HG03571 (cell line): ENCODE data around the gene TSPAN31.
"Not testable (repeated sequence)": the region's sequence is repeated elsewhere in the genome, so short reads cannot be mapped to it uniquely, and the experiment has no call there.

ENCODE experiments used
- ATAC-seq: cut with Tn5 transposase; IDR thresholded peaks from one replicate; pipeline ENCODE4 v1.9.1; 2021; ENCODE audit not compliant: unreplicated experiment

TSPAN31 gene

GRCh38 chr12:57721846-57722608 lies 22.8 kb upstream of the TSPAN31 start:
- not testable (repeated sequence) for ATAC-seq

DNA sequence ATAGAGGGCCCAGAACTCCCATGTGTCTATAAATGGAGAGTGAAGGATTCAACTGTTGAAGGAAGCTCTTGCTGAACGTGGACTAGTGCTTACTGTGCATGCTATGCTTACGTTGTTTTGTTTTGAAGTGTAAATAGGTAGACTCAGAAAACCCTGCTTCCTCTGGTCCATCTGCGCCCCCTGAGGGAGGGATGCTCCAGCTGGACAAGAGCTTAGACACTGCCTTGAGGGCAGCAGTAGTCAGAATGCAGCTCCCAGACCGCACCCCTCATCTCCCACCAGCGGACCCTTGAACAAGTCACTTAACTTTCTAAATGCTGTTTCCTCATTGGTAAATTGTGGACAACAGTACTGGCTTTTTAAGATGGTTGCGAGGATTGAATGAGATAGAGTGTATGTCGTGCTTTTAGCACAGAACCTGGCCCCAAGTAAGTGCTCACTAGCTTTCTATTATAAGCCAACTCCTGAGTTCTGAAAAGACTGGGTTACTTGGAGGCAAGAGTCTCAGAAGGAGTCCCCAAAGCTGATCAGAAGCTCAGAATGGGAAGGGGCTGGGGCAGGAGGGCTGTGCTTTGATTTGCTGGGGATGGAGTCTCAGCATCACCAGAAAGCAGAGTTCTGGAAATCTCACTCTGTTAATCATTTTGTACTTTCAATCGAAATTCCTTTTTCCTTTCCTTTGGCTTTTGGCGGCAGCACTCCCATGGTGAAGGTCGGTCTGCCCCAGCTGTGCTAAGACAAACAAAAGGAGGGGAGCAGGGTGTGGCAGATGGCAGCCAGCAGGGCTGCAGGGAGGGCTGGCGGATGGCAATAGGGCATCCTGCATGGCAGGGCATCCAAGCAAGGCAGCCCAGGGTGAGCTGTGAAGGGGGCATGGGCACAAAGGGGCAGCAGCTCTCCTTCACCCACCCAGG lies 21.9 kb upstream of the TSPAN31 start:
- no peak for ATAC-seq

- ATAC-seq = no peak
These were observed 21.2 kb upstream of the TSPAN31 start for GRCh38 chr12:57723630-57723962.

- no peak for ATAC-seq
These were observed 20.6 kb upstream of the TSPAN31 start for GRCh38 chr12:57724003-57724935.

GRCh38 chr12:57724936-57725740 lies 19.7 kb upstream of the TSPAN31 start:
- no peak for ATAC-seq

- ATAC-seq = no peak
These were observed 19.0 kb upstream of the TSPAN31 start for GRCh38 chr12:57725851-57726150.

- ATAC-seq = no peak
These were observed 18.5 kb upstream of the TSPAN31 start for GRCh38 chr12:57726151-57726883.

DNA sequence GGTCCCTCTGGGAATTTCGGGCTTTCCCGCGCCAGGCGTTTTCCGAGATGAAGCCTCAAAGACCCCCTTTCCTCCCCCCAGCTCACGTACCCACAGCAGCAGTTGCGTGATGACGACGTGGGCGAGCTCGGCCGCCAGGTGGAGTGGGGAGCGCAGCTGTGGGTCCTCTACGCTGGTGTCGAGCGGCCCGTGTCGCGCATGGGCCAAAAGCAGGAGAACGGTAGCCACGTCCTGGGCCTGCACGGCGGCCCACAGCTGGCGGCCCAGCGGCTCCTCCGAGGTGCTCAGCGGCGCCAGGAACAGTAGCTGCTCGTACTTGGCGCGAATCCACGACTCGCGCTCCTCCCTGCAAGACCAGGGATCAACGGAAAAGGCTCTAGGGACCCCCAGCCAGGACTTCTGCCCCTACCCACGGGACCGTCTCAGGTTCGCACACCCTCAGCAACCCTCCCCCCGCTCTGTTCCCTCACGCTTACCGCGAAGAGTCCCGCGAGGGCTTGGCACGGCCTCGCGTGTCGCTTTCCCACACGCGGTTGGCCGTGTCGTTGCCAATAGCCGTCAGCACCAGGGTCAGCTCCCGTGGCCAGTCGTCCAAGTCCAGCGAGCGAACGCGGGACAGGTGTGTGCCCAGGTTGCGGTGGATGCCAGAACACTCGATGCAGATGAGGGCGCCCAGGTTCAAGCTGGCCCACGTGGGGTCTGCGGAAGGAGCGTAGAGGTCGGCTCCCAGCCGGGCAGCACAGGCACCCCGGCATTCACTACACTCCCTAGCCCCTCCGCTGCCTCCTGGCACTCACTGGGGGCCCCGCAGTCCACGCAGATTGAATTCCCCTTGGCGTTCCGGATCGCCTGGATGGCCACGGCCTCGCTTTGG lies 17.7 kb upstream of the TSPAN31 start:
- no peak for ATAC-seq

DNA sequence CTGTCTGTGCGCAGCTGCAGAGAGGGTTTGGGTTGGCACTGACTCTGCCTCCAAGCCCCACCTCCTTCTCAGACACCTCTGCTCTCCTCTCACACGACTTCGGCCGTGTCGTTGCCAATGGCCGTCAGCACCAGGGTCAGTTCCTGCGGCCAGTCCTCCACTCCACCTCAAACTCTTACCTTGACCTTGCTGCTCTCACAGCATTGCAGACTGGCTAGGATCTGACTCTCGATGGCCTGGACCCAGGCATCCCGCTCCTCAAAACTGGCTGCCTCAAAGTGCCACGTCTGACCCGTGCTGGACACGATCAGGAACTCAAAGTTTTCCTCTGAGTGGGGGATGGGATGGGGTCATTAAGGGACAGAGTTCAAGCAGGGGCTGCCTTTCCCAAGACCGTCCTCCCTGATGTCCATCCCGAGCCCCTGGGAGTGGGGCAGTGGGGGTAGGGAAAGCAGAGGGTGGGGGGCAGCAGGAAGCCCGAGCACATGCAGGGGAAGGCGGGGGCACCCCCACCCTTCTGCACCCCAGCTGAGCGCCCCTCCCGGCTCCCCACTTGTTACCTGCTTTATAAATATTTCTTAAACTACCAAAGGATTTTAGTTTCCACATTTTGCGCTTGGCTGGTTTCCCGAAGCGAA lies 17.0 kb upstream of the TSPAN31 start:
- ATAC-seq = no peak

GRCh38 chr12:57729321-57729844 lies 15.5 kb upstream of the TSPAN31 start:
- ATAC-seq = no peak

- ATAC-seq = no peak
These were observed 14.3 kb upstream of the TSPAN31 start for GRCh38 chr12:57730336-57731067.

DNA sequence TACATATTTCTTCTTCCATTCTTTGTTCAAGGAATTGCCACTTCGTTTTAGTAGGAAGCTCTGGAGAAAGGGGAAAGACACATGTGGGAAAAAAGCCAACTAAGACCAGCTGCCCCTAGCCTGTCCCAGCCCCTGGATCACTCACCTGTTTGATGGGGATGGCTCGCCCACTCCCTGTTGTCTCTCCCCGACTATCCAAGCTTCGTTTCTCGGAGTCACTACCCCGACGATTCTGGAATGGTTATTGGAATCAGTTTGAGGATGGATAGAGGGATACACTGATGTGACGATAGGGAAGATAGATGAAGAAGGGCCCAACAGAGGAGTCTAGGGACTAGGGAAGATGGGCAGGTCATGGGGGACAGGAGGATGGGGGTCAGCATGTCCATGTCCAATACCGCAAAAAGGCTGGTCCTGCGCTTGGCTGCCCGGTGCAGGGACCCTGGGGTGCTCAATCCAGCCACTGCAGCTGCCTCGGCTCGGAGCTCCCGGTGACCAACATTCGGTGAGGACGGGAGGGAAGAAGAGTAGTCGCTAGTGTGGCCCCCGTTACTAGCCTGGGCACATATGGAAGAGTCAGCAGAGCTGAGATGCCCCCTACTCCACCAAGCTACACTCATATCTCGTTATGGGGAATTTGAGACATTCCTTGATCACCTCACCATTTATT lies 13.3 kb upstream of the TSPAN31 start:
- no peak for ATAC-seq

- ATAC-seq = no peak
These were observed 12.6 kb upstream of the TSPAN31 start for GRCh38 chr12:57732270-57732669.

- no peak for ATAC-seq
These were observed 11.9 kb upstream of the TSPAN31 start for GRCh38 chr12:57732726-57733593.

DNA sequence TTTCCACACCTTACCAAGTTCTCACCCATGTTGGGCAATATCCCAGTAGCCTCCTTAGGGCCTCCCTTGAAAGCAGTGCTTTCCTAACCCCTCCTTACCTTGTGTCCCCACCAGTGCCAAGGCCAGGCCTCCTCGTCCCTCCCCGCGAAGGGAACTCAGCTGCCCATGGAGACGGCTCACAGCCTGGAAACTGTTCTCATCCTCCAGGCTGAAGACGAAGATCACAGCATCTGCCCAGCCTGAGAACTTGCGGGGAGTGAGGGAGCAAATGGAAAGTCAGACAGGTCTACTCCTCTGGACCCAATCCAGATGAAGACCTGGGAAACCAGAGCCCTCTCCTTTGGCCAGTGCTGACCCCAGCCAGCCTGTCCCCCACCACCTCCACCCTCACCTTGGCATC lies 10.9 kb upstream of the TSPAN31 start:
- ATAC-seq = no peak

DNA sequence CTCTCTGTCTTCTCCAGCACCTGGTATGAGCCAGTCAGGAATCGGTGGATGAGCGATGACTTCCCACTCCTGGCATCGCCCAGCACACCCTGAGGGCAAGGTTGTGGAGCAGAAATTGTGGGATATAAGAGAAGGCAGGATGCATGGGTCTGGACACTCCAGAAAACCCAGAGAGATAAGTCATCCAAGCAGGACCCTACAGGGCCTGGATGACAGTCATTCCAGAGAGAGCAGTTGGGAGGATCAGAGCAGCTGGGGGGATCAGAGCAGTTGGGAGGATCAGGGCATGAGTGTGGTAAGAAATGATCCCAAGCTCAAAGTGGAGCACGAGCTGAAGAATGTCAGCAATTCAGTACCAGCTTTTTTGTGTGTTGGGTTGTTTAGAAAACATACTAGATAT lies 10.2 kb upstream of the TSPAN31 start:
- no peak for ATAC-seq
